Activated CD8-positive, alpha-beta memory T cell treated with anti-CD3 and anti-CD28 coated beads, Interleukin-2, amount 50 U/mL, for 24 hours (primary cell): Measurements from ENCODE around the gene SLC39A11.
"Not testable (repeated sequence)": the region's sequence is repeated elsewhere in the genome, so short reads cannot be mapped to it uniquely, and the experiment has no call there.

Experiments used
- DNase-seq: peaks from one replicate; pipeline ENCODE4 v3.0.0-alpha.2; 2020; ENCODE audit errors: extremely low read depth

SLC39A11 gene

GRCh38 chr17:72714357-72714966, 378.0 kb downstream of the SLC39A11 start:
- DNase-seq = no peak

GRCh38 chr17:72713701-72714100, 378.8 kb downstream of the SLC39A11 start:
- no peak for DNase-seq

GRCh38 chr17:72711521-72712310, 380.8 kb downstream of the SLC39A11 start:
- no peak for DNase-seq

- DNase-seq = no peak
Measured at GRCh38 chr17:72710834-72711233, 381.7 kb downstream of the SLC39A11 start.

GRCh38 chr17:72710202-72710601, 382.3 kb downstream of the SLC39A11 start:
- no peak for DNase-seq

- DNase-seq = not testable (repeated sequence)
Measured at GRCh38 chr17:72708682-72709081, 383.8 kb downstream of the SLC39A11 start.

GRCh38 chr17:72707881-72708280, 384.6 kb downstream of the SLC39A11 start:
- DNase-seq = no peak

- no peak for DNase-seq
Measured at GRCh38 chr17:72706396-72706981, 386.0 kb downstream of the SLC39A11 start.

- DNase-seq = no peak
Measured at GRCh38 chr17:72705905-72706395, 386.5 kb downstream of the SLC39A11 start.

- no peak for DNase-seq
Measured at GRCh38 chr17:72702998-72703397, 389.5 kb downstream of the SLC39A11 start.

- DNase-seq = no peak
Measured at GRCh38 chr17:72702136-72702735, 390.3 kb downstream of the SLC39A11 start.

- no peak for DNase-seq
Measured at GRCh38 chr17:72700226-72700625, 392.3 kb downstream of the SLC39A11 start.

- no peak for DNase-seq
Measured at GRCh38 chr17:72699545-72699944, 392.9 kb downstream of the SLC39A11 start.

GRCh38 chr17:72697602-72698146, 394.8 kb downstream of the SLC39A11 start:
- DNase-seq = no peak

- no peak for DNase-seq
Measured at GRCh38 chr17:72696721-72697120, 395.8 kb downstream of the SLC39A11 start.

GRCh38 chr17:72696156-72696555, 396.3 kb downstream of the SLC39A11 start:
- DNase-seq = no peak

- DNase-seq = no peak
Measured at GRCh38 chr17:72693956-72694355, 398.5 kb downstream of the SLC39A11 start.

GRCh38 chr17:72693151-72693878, 399.2 kb downstream of the SLC39A11 start:
- no peak for DNase-seq

- no peak for DNase-seq
Measured at GRCh38 chr17:72692676-72693075, 399.8 kb downstream of the SLC39A11 start.

- DNase-seq = no peak
Measured at GRCh38 chr17:72691586-72691985, 400.9 kb downstream of the SLC39A11 start.

- DNase-seq = no peak
Measured at GRCh38 chr17:72691017-72691416, 401.5 kb downstream of the SLC39A11 start.
